Peyer's patch (tissue), 4 donors: ENCODE results near the gene C17orf50.

Source experiments
- CTCF ChIP-seq, 6 experiments: fragments of 450-650 bp in 4 of 6; fragments of 200-600 bp in 2 of 6; sonication (generic) in 1 of 6; IDR thresholded peaks; one replicate each; pipeline ENCODE4 v1.5.1; 2017 to 2019; ENCODE audit warnings: antibody characterized with exemption in 6 of 6, mild to moderate bottlenecking in 3 of 6, moderate library complexity in 1 of 6
- POLR2A ChIP-seq, 2 donors: fragments of 450-650 bp; IDR thresholded peaks; one replicate each; pipeline ENCODE4 v1.5.1; 2017; ENCODE audit warnings: antibody characterized with exemption in 2 of 2, mild to moderate bottlenecking in 2 of 2, moderate library complexity in 2 of 2

GRCh38 chr17:35811759-35812158 is 51.1 kb downstream of the C17orf50 start:
- TF ChIP-seq CTCF (IDR thresholded peaks at IDR 0.05) (no peak), POLR2A (IDR thresholded peaks at IDR 0.05) (no peak)
